Progenitor cell of endocrine pancreas (in vitro differentiated cells): ENCODE data around the gene MAML3. TPM values are rescaled to one million over a fixed set of nuclear protein-coding genes. Genes with fewer than 3 reads are reported as not detected.

Source experiments
- DNase-seq: peaks from one replicate; pipeline ENCODE4 v3.0.0; 2021; ENCODE audit warnings: low spot score; ENCODE audit not compliant: unreplicated experiment
- H3K27ac Mint-ChIP-seq: 2 replicates; pipeline ENCODE4 v1.8.0; 2021; ENCODE audit warnings: mild to moderate bottlenecking, moderate library complexity, mixed read lengths
- H3K27me3 Mint-ChIP-seq: 2 replicates; pipeline ENCODE4 v1.8.0; 2021; ENCODE audit warnings: mixed read lengths
- H3K36me3 Mint-ChIP-seq: 2 replicates; pipeline ENCODE4 v1.8.0; 2022; ENCODE audit warnings: mixed read lengths; ENCODE audit not compliant: insufficient read depth
- H3K4me1 Mint-ChIP-seq: 2 replicates; pipeline ENCODE4 v1.8.0; 2021; ENCODE audit warnings: low read depth, mixed read lengths
- H3K4me3 Mint-ChIP-seq: 2 replicates; pipeline ENCODE4 v1.8.0; 2021; ENCODE audit warnings: low read depth, mild to moderate bottlenecking, moderate library complexity, mixed read lengths
- H3K9me3 Mint-ChIP-seq: 2 replicates; pipeline ENCODE4 v1.8.0; 2021; ENCODE audit warnings: low read depth, mixed read lengths
- total RNA-seq: library from RNA; stranded (reverse); gene quantifications from 2 replicates; pipeline ENCODE4 v1.2.1, GENCODE V29; 2021
- TF ChIP-seq, protein P1 (sequence below): fragments of 200-600 bp; sonication (generic); IDR thresholded peaks from one replicate; pipeline ENCODE4 v1.5.0; 2021; ENCODE audit warnings: antibody characterized with exemption, mild to moderate bottlenecking; ENCODE audit not compliant: unreplicated experiment

The MAML3 gene
- total RNA-seq, 1 donor from 2014 or later = 48.5 TPM

DNA sequence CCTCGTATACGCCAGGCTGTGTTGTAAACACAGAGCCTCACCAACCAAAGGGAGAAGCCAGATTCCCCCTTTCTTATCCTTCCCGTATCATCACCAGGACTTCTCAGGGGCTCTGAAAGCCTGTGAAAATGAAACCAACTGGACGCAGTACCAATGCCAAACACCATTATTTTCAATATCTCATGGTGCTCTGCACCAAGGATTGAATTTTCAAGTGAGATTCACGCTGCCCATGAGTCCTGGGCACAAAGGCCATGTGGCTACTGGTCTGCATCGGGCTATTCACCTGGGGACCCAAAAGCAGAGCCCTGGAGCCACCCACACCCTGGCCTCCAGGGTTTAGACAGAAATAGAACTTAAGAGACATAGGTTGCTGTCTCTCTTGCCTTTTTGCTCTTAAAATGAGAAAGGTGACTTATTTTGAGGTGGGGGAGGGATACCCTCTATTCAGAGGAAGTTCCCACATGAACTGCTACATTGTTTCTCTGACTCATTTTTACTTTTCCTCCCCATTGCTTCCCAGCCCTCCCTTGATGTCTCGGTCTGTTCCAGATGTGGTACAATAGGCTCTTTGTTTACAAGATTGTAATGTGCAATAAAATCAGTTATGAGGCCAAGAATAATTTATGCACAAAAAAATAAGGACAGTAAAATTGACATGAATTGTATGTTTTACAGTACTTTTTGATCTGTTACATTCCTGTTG, 55.4 kb downstream of the MAML3 start:
- no peak overlapping the region for H3K27ac Mint-ChIP-seq
- peaks cover 49% of the 10 kb centered on the region for H3K4me1 Mint-ChIP-seq
- peaks cover 1% of the 10 kb centered on the region for H3K36me3 Mint-ChIP-seq
- no peaks in the 10 kb centered on the region for H3K27me3 Mint-ChIP-seq
- no peak for DNase-seq
- H3K9me3 Mint-ChIP-seq = no peaks in the 10 kb centered on the region
- H3K4me3 Mint-ChIP-seq = no peak overlapping the region
- TF ChIP-seq, protein P1, sequence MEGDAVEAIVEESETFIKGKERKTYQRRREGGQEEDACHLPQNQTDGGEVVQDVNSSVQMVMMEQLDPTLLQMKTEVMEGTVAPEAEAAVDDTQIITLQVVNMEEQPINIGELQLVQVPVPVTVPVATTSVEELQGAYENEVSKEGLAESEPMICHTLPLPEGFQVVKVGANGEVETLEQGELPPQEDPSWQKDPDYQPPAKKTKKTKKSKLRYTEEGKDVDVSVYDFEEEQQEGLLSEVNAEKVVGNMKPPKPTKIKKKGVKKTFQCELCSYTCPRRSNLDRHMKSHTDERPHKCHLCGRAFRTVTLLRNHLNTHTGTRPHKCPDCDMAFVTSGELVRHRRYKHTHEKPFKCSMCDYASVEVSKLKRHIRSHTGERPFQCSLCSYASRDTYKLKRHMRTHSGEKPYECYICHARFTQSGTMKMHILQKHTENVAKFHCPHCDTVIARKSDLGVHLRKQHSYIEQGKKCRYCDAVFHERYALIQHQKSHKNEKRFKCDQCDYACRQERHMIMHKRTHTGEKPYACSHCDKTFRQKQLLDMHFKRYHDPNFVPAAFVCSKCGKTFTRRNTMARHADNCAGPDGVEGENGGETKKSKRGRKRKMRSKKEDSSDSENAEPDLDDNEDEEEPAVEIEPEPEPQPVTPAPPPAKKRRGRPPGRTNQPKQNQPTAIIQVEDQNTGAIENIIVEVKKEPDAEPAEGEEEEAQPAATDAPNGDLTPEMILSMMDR = no peak

- Mint-ChIP-seq H3K27me3 (no peaks in the 10 kb centered on the region), H3K4me1 (peaks cover 54% of the 10 kb centered on the region), H3K27ac (no peak overlapping the region), H3K9me3 (no peaks in the 10 kb centered on the region), H3K36me3 (no peaks in the 10 kb centered on the region), H3K4me3 (no peak overlapping the region)
- DNase-seq = no peak
- TF ChIP-seq, protein P1 = no peak
These were observed 56.4 kb downstream of the MAML3 start for GRCh38 chr4:140097572-140097971.

GRCh38 chr4:140096921-140097320, 57.1 kb downstream of the MAML3 start:
- TF ChIP-seq, protein P1 = no peak
- Mint-ChIP-seq H3K4me1 (peaks cover 60% of the 10 kb centered on the region), H3K36me3 (no peaks in the 10 kb centered on the region), H3K4me3 (no peak overlapping the region), H3K27me3 (no peaks in the 10 kb centered on the region), H3K27ac (no peak overlapping the region), H3K9me3 (no peaks in the 10 kb centered on the region)
- DNase-seq = no peak

GRCh38 chr4:140096483-140096861, 57.5 kb downstream of the MAML3 start:
- Mint-ChIP-seq H3K4me3 (no peak overlapping the region), H3K9me3 (no peaks in the 10 kb centered on the region), H3K27me3 (no peaks in the 10 kb centered on the region), H3K27ac (no peak overlapping the region), H3K36me3 (no peaks in the 10 kb centered on the region), H3K4me1 (peaks cover 63% of the 10 kb centered on the region)
- no peak for DNase-seq
- TF ChIP-seq, protein P1 = no peak

GRCh38 chr4:140095694-140096482, 58.1 kb downstream of the MAML3 start:
- H3K27me3 Mint-ChIP-seq = no peaks in the 10 kb centered on the region
- H3K27ac Mint-ChIP-seq = no peak overlapping the region
- no peak for DNase-seq
- H3K9me3 Mint-ChIP-seq = no peaks in the 10 kb centered on the region
- H3K4me3 Mint-ChIP-seq = no peak overlapping the region
- no peaks in the 10 kb centered on the region for H3K36me3 Mint-ChIP-seq
- H3K4me1 Mint-ChIP-seq = peaks cover 68% of the 10 kb centered on the region
- TF ChIP-seq, protein P1 = no peak
